ENCODE results near the gene CTBP2.

Gene CTBP2

DNA sequence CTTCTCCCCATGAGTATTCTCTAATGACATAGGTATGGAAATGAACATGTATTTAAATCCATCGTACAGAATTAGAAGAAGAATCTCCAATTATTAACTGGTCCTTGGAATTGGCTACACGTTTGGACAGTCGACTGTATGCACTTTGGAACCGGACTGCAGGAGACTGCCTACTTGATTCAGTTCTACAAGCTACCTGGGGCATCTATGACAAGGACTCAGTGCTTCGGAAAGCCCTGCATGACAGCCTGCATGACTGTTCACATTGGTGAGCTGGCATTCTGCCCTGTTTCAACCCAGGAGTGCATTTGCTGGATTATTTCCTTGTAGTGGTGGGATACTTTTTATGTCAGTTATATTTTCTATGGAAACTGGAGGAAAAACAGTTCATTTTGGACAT, 186.2 kb downstream of the CTBP2 start:
- no peak for DNase-seq (ENCODE audit: low spot score)

DNA sequence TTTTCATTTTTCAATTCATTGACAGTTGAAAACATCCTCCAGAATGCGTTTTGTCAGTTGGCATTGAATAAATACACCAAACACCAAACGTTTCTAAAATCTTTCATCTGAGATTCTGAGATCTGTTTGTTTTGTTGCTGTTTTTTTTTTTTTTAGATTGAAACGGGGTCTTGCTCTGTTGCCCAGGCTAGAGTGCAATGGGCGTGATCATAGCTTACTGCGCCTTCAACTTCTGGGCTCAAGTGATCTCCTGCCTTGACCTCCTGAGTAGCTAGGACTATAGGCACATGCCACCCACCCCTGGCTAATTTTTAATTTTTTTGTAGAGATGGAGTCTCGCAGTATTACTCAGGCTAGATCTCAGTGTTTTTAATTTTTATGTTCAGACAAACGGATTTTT, 187.7 kb downstream of the CTBP2 start:
- DNase-seq (ENCODE audit: low spot score), result no peak

DNA sequence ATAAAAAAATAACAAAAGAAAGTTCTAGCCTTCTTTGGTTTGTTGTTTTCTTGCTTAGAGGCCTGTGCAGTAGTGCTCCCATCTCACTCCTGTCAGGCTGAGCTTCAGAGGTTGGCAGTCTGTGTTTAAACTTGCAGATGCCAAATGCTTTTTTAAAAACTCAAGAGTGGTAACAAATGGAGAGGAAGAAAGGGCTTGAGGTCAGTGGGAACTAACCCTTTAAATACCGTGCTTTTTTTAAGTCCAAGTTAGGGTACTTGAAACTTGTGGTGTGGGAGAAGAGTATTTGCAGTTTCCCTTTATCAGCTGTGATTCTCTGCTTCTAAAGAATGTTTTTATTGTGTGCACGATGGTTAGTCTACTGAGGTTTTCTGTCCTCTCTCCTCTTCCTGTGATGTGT, 189.1 kb downstream of the CTBP2 start:
- DNase-seq (ENCODE audit: low spot score), result no peak

DNA sequence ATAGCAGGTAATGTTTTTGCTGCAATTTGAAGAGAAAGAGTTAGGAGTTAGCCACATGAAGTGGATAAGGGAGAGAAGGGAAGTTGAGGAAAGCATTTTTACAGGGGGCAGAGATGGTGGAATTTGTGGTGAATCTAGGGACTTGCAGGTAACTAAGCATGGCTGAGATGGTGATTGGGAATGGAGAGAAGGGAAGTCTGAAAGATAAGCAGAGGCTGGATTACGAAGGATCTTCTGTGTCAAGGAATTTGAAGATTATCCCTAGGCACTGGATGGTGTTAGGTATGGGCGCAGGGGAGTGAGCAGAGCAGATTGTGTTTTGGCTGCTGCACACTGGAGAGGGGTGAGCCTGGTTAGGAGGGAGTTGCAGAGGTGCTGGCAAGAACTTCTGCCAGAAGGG, 193.1 kb downstream of the CTBP2 start:
- DNase-seq (ENCODE audit: low spot score), result no peak

DNA sequence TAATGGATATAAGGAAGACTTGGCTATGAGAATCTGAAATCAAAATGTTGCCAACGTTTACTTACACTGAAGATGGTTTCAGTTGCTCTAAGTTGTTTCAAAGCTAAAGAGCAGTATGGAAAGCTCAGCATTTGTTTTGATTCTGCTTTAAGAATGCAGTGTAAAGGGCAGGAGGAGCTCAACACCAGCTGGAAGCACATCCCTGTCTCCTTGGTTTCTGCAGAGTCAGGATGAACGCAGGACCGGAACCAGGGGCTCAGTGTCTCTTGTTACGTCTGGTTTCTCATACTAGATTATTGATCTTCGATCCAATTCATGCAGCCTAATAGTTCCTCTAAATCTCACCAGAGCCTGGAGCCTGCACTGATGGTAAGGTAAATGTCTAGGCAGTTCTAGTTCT, 194.4 kb downstream of the CTBP2 start:
- DNase-seq (ENCODE audit: low spot score), result no peak

DNA sequence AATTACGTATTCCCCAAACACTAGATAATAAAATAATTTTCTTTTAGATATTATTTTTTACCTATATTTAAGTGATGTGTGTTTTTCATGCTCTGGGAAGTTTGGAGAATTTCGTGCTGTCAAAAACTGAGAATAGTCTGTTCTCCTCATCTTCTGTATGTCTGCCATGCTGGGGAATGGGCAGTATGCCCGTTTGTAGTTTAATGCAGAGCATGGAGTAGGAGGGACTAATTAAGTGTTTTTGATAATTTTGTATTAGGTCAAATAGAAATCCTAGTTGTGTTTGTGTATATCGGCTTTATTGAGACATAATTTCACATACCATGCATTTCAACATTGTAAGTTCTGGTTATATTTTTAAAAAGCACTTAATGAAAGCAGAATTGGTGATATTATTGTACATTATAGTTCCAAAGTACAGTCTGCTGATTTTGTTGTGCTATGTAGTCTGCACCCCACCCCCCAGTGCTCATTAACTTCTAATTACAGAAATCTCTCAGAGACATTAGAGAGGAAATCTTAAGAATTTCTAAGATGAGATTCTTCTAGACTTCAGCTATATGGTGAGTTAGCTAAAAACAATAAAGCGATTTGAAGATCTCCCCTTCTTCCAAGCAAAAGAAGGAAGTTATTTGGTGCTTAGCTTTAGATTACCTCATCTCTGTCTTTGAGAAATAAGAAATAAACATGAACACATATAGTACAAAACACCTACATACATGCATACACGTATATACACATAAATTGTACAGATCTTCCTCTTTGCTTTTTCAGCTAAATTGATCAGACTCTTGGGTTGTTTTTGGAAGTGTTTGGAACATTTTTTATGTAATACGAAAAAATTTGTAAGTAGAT, 196.3 kb downstream of the CTBP2 start:
- DNase-seq (ENCODE audit: low spot score), result no peak

DNA sequence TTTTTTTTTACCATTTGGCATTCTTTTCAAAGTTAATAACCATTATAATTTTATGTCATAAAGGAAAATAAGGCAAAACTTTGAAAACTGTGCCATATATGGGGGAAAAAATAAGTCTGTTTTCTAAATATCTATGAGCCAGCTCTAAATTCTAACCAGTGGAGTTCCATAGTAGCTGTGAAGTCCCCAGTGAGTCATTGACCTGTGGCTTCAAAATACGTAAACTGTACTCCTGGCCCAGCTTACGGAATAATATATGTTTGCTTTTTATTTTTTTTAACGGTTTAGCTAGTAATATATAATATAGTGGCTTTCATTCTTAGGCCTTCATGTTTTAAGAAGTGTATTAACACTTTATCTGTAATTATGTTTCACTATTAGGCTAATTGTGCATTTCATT, 197.9 kb downstream of the CTBP2 start:
- no peak for DNase-seq (ENCODE audit: low spot score)

DNA sequence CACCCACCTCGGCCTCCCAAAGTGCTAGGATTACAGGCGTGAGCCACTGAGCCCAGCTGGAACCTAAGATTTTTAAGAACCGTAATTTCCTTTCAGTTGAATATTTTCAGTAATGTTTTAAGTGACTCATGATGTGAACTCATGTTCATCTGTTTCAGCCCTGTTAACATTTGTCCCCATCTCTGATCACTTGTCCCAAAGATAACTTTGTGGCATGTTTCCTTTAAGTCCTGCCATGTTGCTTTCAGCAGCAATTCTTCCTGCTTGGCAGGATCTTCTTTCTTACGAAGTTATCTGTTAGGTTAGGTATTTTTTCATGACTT, 199.2 kb downstream of the CTBP2 start:
- no peak for DNase-seq (ENCODE audit: low spot score)

DNA sequence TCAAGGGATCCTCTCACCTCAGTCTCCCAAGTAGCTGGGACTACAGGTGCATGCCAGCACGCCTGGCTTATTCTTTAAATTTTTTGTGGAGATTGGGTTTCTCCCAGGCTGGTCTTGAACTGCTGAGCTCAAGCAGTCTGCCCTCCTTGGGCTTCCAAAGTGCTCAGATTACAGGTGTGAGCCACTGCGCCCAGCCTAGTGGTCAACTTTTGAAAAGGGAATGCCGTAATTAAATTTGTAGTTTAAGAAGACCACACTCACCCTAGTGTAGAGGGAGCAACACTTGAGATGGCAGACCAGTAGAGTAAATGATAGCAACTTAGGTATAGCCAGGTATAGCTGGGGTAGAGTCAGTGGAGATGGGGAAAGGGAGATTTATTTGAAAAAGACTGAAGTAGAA, 200.8 kb downstream of the CTBP2 start:
- DNase-seq (ENCODE audit: low spot score), result no peak

DNA sequence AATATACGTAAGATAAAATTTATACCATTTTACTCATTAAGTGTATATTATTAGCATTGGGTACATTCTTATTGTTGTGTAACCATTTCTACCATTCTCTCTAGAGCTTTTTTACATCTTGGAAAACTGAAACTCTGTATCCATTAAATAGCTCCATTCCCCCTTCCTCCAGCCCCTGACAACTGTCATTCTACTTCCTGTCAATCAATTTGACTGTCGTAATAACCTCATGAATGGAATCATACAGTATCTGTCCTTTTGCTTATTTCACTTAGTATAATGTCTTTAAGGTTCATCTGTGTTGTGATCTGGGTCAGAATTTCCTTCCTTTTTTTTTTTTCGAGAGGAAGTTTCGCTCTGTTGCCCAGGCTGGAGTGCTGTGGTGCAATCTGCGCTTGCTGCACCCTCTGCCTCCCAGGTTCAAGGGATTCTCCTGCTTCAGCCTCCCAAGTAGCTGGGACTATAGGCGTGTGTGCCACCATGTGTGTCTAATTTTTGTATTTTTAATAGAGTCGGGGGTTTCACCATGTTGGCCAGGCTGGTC, 202.9 kb downstream of the CTBP2 start:
- no peak for DNase-seq (ENCODE audit: low spot score)

DNA sequence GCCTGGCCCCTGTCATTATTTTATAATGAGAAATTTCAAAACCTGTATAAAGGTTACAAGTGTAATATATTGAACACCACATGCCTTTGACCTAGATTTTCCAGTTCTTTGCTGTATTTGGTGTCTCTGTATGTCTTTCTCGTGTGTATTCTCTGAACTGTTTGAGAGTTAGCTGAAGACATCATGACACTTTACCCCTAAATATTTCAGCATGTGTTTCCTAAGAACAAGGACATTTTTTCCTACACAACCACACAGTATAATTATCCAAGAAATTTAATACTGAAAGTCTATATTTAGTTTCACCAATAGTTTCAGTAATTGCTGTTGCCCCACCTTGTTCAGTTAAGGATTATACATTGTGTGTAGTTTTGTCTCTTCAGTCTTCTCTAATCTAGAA, 203.6 kb downstream of the CTBP2 start:
- DNase-seq (ENCODE audit: low spot score), result no peak

DNA sequence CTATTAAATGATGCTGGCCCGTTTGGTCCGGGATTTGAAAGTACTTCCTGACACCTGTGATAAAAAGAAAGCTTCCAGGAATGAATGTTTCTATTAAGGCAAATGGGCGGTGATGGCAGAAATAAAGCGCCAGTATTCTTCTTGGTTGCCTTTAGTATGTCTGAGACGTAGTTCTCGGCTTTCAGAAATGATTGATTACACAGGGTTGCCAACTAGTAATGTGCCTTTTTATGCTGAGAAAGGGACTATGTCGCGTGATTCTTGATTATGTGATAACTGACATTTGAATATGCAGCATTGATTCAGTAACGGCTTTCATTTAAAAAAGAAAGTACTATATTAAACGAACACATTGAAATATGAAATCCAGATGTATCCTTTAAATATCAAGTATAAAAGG, 204.5 kb downstream of the CTBP2 start:
- DNase-seq (ENCODE audit: low spot score), result no peak

DNA sequence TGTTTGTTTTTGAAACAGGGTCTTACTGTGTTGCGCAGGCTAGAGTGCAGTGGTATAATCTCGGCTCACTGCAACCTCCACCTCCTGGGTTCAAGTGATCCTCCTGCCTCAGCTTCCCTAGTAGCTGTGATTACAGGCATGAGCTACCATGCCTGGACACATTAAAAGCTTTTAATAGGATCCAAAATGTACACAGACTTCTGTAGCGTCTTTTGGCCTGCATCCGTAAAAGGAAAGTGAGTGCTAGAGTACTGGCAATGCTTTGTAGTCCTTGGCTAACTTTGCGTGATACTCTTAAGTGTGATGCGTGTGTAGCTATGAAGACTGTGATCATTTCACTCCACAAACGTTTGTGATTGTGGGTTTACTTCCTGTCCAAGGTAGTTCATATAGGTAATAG, 205.1 kb downstream of the CTBP2 start:
- DNase-seq (ENCODE audit: low spot score), result no peak

DNA sequence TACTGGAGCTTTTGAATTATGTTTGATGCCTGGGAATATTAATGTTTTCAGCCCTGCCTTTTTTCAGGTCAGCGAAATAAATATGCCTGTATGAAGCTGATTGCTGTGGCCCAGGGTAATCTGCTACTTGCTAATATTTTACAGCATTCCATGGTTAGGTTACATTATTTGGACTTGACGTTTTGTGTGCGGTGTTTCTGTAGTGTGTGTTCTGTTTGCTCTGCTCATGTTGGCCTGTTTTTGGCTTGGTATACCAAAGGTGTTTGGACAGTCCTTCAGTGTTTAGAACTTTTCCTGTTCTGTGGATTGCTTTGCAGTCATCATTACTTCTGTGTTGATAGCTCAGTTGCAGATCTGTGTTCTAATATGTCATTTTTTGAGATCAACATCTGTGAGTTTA, 206.9 kb downstream of the CTBP2 start:
- DNase-seq (ENCODE audit: low spot score), result no peak

DNA sequence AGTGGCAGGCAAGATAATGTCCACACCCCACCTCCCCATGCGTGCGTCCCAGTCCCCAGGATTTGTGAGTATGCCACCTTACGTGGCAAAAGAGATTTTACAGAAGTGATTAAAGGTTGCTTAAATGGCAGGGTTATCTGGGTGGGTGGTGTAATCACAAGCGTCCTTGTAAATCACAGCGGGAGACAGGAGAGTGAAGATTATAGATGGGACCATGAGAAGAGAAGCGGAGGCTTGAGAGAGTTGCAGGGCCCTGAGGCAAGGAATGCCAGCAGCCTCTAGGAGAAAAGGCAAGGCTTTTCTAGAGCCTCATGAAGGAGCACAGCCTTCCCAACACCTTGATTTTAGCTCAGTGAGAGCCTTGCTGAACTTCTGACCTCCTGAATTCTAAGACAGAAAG, 208.2 kb downstream of the CTBP2 start:
- no peak for DNase-seq (ENCODE audit: low spot score)

DNA sequence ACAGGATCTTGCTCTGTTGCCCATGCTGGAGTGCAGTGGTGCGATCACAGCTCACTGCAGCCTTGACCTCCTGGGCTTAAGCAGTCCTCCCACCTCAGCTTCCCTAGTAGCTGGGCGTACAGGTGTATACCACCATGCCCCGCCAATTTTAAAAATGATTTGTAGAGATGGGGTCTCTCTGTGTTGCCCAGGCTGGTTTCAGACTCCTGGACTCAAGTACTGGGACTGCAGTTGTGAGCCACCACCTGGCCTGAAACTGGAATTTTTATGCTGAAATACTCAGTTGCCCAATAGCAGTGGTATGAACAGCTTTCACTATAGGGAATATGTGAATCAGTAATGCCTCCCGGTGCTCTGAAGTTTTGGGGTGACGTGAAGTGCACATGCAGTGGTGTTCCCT, 210.8 kb downstream of the CTBP2 start:
- no peak for DNase-seq (ENCODE audit: low spot score)

DNA sequence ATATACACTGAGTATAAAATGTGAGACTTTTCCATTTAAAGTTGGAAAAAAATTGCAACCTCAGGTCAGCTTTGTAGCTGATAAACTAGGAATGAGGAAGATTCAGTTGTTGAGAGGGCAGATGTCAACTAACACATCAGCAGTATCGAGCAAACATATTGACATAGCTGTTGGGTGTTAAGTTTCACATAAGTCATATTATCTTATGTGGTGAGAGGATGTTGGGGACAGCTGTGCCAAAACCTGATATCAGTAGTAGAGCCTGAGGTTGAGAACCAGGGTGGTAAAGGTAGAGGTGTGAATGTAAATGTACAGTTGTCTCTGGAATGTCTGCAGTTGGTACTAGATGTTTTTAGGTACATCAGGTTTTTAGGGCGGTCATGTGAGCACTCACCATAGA, 213.4 kb downstream of the CTBP2 start:
- no peak for DNase-seq (ENCODE audit: low spot score)

DNA sequence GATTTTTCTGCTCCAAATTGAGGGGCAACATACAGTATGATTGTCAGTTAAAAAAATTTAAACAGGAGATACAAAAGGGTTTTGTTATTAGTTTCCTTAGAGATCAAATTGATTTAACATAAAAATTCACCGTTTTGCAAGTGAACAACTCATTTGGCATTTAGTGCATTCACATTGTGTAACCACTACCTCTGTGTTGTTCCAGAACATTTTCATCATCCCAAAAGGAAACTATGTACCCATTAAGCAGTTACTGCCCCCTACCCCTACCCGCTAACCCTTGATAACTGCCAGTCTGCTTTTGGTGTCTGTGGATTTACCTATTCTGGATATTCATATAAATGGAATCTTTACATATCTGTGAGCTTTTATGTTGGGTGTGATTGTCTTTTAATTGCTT, 215.4 kb downstream of the CTBP2 start:
- no peak for DNase-seq (ENCODE audit: low spot score)

DNA sequence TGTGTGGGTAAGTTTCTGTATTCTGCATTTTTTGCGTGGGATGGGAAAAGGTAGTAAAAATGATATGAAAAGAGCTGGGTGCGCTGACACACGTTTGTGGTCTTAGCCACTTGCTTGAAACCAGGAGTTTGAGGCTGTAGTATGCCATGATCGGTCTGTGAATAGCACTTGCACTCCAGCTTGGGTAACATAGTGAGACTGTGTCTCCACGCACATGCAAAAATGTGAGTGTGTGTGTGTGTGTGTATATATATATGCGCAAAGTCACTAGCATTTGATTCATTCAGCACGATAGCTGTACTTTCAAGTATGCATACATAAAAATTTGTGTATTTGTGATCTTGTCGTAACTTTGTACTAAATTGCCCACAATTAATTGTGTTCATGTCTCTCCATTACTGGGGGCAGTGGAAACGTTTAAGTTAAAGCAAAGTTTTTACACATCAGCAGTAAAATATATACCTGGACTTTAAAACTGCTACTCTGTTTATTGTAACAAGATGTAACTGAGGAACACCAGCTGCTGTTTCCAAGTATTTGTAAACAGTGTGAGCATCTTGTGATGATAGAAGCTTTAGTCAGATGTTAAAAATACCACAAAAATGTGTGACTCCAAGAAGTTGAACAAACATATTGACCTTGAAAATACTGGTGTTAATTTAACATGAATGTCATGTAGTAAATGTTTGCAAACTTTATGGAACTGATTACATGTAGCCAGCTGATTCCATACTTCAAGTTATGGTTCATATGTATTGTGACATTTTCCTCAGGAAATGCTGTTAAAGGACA, 216.9 kb downstream of the CTBP2 start:
- peak; percentile 31 for DNase-seq (ENCODE audit: low spot score)

DNA sequence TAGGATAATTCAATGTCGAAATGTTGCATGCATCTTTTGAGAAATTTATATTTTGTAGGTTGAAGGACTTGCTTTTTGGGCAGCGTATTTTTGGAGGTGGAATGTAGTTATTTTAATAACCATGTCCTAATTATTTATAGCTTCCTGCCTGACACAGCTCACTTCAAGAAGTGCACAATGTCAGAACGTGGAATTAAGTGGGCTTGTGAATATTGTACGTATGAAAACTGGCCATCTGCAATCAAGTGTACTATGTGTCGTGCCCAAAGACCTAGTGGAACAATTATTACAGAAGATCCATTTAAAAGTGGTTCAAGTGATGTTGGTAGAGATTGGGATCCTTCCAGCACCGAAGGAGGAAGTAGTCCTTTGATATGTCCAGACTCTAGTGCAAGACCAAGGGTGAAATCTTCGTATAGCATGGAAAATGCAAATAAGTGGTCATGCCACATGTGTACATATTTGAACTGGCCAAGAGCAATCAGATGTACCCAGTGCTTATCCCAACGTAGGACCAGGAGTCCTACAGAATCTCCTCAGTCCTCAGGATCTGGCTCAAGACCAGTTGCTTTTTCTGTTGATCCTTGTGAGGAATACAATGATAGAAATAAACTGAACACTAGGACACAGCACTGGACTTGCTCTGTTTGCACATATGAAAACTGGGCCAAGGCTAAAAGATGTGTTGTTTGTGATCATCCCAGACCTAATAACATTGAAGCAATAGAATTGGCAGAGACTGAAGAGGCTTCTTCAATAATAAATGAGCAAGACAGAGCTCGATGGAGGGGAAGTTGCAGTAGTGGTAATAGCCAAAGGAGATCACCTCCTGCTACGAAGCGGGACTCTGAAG, 217.8 kb downstream of the CTBP2 start:
- DNase-seq (ENCODE audit: low spot score), result no peak

DNA sequence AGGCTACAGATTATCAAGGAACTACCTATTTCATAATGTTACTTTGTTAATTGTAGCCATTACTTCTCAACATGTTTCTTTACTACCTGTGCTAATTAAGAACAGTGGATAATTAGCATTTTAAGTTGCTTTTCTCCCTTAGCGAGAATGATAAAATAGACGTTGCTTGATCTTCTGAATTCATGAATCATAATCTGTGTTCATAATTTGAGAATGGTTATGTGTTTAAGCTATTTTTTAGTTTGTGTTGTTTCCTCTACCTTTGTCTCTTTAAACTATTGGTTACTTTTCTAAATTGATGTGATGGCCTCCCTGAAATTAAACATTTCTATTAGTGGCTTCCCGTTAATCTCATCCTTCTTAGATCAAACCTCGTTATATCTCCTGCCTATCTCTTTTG, 218.5 kb downstream of the CTBP2 start, which contains the start of gene ZRANB1:
ZRANB1 (plus strand) TSS at position 301 of the 400 bp plus-strand sequence. CDS start 371 bp downstream, outside the sequence.
- DNase-seq (ENCODE audit: low spot score), result no peak

DNA sequence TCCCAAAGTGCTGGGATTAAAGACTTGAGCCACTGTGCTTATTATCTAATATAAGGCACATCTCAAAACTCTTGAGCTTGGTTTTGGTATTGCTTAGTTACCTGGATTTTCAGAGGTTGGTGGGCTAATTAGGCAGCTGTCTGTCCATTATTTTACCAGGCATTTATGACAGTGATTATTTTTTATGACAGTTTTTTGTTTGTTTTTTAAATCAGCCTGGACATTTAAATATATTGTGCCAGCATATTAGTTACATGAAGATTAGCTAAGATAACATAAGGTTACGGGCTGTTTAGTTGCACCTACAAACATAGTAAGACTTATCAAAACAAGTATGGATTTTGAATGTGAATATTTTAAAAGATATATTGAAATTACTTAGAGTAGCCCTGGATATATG, 221.1 kb downstream of the CTBP2 start:
- no peak for DNase-seq (ENCODE audit: low spot score)
